Astrocyte (in vitro differentiated cells and primary cell): ENCODE measurements around the gene SKIC2. TPM values are rescaled to one million over a fixed set of nuclear protein-coding genes. Genes with fewer than 3 reads are reported as not detected.
A peak's percentile ranks its signal among the peaks of the same experiment; 100 is the strongest.

Source experiments
- DNase-seq: peaks from one replicate; pipeline ENCODE4 v3.0.0-alpha.2; 2010; ENCODE audit warnings: low read depth
- FAIRE-seq: peaks from 2 replicates; lab custom pipeline; 2011; peaks lifted over from hg19 to GRCh38; lab: Jason Lieb, UNC
- H2AFZ ChIP-seq: 2 replicates; pipeline ENCODE4 v1.6.0; 2012; ENCODE audit warnings: low read depth, low read length, inconsistent platforms
- H3K27ac ChIP-seq: 2 replicates; pipeline ENCODE4 v1.5.1; 2011; ENCODE audit warnings: low read depth, low read length, inconsistent platforms
- H3K27me3 ChIP-seq: 2 replicates; pipeline ENCODE4 v1.6.0; 2011; ENCODE audit warnings: low read length, inconsistent platforms; ENCODE audit not compliant: insufficient read depth
- H3K36me3 ChIP-seq: 2 replicates; pipeline ENCODE4 v1.5.1; 2011; ENCODE audit warnings: low read length, inconsistent platforms; ENCODE audit not compliant: insufficient read depth
- H3K4me1 ChIP-seq: 2 replicates; pipeline ENCODE4 v1.5.1; 2011; ENCODE audit warnings: low read length, inconsistent platforms; ENCODE audit not compliant: insufficient read depth
- H3K4me2 ChIP-seq: 2 replicates; pipeline ENCODE4 v1.6.0; 2012; ENCODE audit warnings: low read length, inconsistent platforms
- H3K4me3 ChIP-seq: 2 replicates; pipeline ENCODE4 v1.5.1; 2011; ENCODE audit warnings: low read depth, mild to moderate bottlenecking, low read length, inconsistent platforms; ENCODE audit not compliant: insufficient read depth
- H3K79me2 ChIP-seq: 2 replicates; pipeline ENCODE4 v1.6.0; 2012; ENCODE audit warnings: mild to moderate bottlenecking, low read length, inconsistent platforms; ENCODE audit not compliant: insufficient read depth
- H3K9ac ChIP-seq: 2 replicates; pipeline ENCODE4 v1.6.0; 2012; ENCODE audit warnings: mild to moderate bottlenecking, low read length, inconsistent platforms
- H3K9me3 ChIP-seq: 2 replicates; pipeline ENCODE4 v1.5.1; 2012; ENCODE audit warnings: low read depth, mild to moderate bottlenecking, low read length, inconsistent platforms; ENCODE audit not compliant: insufficient read depth
- H4K20me1 ChIP-seq: 2 replicates; pipeline ENCODE4 v1.6.0; 2012; ENCODE audit warnings: low read length, inconsistent platforms; ENCODE audit not compliant: insufficient read depth
- H3K27ac Mint-ChIP-seq: one replicate; pipeline ENCODE4 v1.8.0; 2021; ENCODE audit warnings: mild to moderate bottlenecking, mixed read lengths; ENCODE audit not compliant: unreplicated experiment
- H3K27me3 Mint-ChIP-seq: one replicate; pipeline ENCODE4 v1.8.0; 2021; ENCODE audit warnings: low read depth, mixed read lengths; ENCODE audit not compliant: unreplicated experiment
- H3K36me3 Mint-ChIP-seq: one replicate; pipeline ENCODE4 v1.8.0; 2021; ENCODE audit warnings: low read depth, mixed read lengths; ENCODE audit not compliant: unreplicated experiment
- H3K4me1 Mint-ChIP-seq: one replicate; pipeline ENCODE4 v1.8.0; 2021; ENCODE audit warnings: low read depth, mixed read lengths; ENCODE audit not compliant: unreplicated experiment
- H3K4me3 Mint-ChIP-seq: one replicate; pipeline ENCODE4 v1.8.0; 2021; ENCODE audit warnings: mild to moderate bottlenecking, moderate library complexity, mixed read lengths; ENCODE audit not compliant: unreplicated experiment
- H3K9me3 Mint-ChIP-seq: one replicate; pipeline ENCODE4 v1.8.0; 2021; ENCODE audit warnings: mild to moderate bottlenecking, mixed read lengths; ENCODE audit not compliant: unreplicated experiment
- EZH2 ChIP-seq: IDR thresholded peaks from 2 replicates; pipeline ENCODE4 v1.6.1; 2012; ENCODE audit warnings: mild to moderate bottlenecking, low read length, inconsistent platforms; ENCODE audit not compliant: insufficient read depth
- total RNA-seq: library from RNA; stranded (reverse); gene quantifications from 2 replicates; pipeline ENCODE4 v1.2.1, GENCODE V29; 2021
- TF ChIP-seq, protein P1 (sequence below): IDR thresholded peaks from 2 replicates; pipeline ENCODE4 v1.5.1; 2011; ENCODE audit warnings: low read depth, mild to moderate bottlenecking, inconsistent platforms, low read length, moderate library complexity; ENCODE audit not compliant: insufficient read depth

The SKIC2 gene
- total RNA-seq, 1 donor from 2014 or later, result 79.1 TPM

DNA sequence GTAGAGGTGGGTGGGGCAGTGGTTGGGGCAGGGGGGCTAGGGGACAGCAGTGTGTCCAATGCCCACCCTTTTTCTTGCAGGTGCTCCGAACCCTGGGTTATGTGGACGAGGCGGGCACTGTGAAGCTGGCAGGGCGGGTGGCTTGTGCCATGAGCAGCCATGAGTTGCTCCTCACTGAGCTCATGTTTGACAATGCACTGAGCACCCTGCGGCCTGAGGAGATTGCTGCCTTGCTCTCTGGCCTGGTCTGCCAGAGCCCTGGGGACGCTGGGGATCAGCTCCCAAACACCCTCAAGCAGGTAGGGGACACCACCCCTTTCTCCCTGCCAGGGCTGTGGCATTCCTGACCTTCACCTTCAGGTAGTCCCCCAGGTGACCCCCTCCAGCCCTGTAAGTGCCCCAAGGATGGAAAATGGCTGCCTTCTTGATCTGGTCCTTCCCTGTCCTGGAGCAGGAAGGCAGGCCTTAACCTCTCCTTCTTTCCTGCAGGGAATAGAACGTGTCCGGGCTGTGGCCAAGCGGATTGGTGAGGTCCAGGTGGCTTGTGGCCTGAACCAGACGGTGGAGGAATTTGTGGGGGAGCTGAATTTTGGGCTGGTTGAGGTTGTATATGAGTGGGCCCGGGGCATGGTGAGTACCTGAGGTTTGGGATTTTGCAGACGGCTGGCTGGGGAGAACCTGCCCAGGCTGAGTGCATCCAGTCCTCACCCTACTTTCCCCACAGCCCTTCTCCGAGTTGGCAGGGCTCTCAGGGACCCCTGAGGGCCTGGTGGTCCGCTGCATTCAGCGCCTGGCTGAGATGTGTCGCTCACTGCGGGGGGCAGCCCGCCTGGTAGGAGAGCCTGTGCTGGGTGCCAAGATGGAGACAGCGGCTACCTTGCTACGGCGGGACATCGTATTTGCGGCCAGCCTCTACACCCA, 10.1 kb downstream of the SKIC2 start:
- Histone ChIP-seq H3K79me2 (peaks cover 40% of the 10 kb centered on the region), H3K27me3 (no peaks in the 10 kb centered on the region), H2AFZ (no peak overlapping the region), H3K36me3 (peaks cover 20% of the 10 kb centered on the region), H3K4me2 (peak overlapping the region; percentile 99), H3K9ac (peak overlapping the region; percentile 90), H3K4me1 (peaks cover 35% of the 10 kb centered on the region), H3K4me3 (no peak overlapping the region), H3K9me3 (no peaks in the 10 kb centered on the region), H3K27ac (peak overlapping the region; percentile 14), H4K20me1 (peaks cover 15% of the 10 kb centered on the region)
- DNase-seq (no peak), FAIRE-seq (no peak)
- H3K27me3 Mint-ChIP-seq, result no peaks in the 10 kb centered on the region
- H3K9me3 Mint-ChIP-seq, result no peaks in the 10 kb centered on the region
- no peak overlapping the region for H3K27ac Mint-ChIP-seq
- TF ChIP-seq, protein P1, sequence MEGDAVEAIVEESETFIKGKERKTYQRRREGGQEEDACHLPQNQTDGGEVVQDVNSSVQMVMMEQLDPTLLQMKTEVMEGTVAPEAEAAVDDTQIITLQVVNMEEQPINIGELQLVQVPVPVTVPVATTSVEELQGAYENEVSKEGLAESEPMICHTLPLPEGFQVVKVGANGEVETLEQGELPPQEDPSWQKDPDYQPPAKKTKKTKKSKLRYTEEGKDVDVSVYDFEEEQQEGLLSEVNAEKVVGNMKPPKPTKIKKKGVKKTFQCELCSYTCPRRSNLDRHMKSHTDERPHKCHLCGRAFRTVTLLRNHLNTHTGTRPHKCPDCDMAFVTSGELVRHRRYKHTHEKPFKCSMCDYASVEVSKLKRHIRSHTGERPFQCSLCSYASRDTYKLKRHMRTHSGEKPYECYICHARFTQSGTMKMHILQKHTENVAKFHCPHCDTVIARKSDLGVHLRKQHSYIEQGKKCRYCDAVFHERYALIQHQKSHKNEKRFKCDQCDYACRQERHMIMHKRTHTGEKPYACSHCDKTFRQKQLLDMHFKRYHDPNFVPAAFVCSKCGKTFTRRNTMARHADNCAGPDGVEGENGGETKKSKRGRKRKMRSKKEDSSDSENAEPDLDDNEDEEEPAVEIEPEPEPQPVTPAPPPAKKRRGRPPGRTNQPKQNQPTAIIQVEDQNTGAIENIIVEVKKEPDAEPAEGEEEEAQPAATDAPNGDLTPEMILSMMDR, result no peak
- no peak for TF ChIP-seq EZH2
- peaks cover 20% of the 10 kb centered on the region for H3K4me1 Mint-ChIP-seq
- H3K36me3 Mint-ChIP-seq, result peaks cover 17% of the 10 kb centered on the region
- no peak overlapping the region for H3K4me3 Mint-ChIP-seq

DNA sequence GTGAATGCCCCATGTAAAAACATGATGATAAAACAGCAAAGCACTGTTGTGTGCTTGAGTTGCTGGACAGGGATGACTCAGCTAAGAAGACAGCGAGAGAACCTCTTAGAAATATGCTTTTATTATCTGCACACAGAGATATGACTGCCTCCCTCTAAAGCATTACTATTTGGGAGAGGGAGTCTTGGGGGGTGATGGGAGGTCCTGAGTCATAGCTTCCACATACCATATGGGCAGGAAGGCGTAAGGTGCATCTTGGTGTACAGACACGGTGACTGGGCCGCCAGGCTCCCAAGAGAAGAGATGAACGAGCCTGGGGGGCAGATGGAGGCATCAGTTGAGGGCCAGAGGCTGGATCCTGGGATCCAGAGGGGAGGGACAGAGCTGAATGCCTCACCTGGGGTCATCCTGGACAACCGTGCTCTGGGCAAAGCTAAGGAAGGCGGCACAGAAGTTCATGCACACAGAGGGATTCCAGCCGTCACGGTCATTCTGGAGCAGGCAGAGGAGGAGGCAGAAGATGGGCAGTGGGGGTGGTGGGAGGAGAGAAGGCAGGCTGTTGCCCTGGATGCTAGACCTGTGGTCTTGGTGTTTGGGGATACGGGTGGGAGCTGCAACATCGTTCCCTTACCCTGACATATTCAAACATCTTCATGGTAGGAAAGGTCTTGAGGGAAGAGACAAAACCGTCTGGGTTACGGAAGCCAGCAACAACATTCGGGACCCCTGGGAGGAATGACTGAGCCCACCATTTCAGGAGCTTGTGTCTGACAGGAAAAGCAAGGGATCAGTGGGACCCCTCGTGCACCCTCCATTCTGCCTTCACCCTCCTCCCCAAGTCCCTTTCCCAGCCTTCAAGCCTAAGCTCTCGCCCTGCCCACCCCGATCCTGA, 11.0 kb downstream of the SKIC2 start:
- H3K4me1 ChIP-seq, result peaks cover 35% of the 10 kb centered on the region
- H3K9me3 ChIP-seq, result no peaks in the 10 kb centered on the region
- H3K4me2 ChIP-seq, result peak overlapping the region; percentile 99
- H3K36me3 ChIP-seq, result peaks cover 15% of the 10 kb centered on the region
- peak overlapping the region; percentile 92 for H3K27ac ChIP-seq
- Mint-ChIP-seq H3K9me3 (no peaks in the 10 kb centered on the region), H3K27me3 (no peaks in the 10 kb centered on the region), H3K4me3 (peak overlapping the region; percentile 28), H3K4me1 (peaks cover 20% of the 10 kb centered on the region), H3K27ac (peak overlapping the region; percentile 55), H3K36me3 (peaks cover 20% of the 10 kb centered on the region)
- H4K20me1 ChIP-seq, result peaks cover 15% of the 10 kb centered on the region
- no peak overlapping the region for H3K4me3 ChIP-seq
- H3K27me3 ChIP-seq, result no peaks in the 10 kb centered on the region
- H2AFZ ChIP-seq, result no peak overlapping the region
- DNase-seq (peak; percentile 66), FAIRE-seq (no peak)
- peak overlapping the region; percentile 90 for H3K9ac ChIP-seq
- TF ChIP-seq, protein P1, result no peak
- H3K79me2 ChIP-seq, result peaks cover 49% of the 10 kb centered on the region
